HFF-Myc (cell line): ENCODE results near the gene CHMP6.
A peak's percentile ranks its signal among the peaks of the same experiment; 100 is the strongest.

ENCODE experiments used
- DNase-seq: peaks from one replicate; pipeline ENCODE4 v3.0.0-alpha.2; 2011; ENCODE audit warnings: low read depth; ENCODE audit errors: extremely low read depth
- H3K4me3 ChIP-seq: replicated peaks from 2 replicates; pipeline ENCODE4 v1.5.1; 2011; ENCODE audit warnings: low read depth, mild to moderate bottlenecking, control low read depth, low read length
- CTCF ChIP-seq: IDR thresholded peaks from 2 replicates; pipeline ENCODE4 v1.5.1; 2012; ENCODE audit warnings: mild to moderate bottlenecking, low read depth, low read length, control low read depth; ENCODE audit errors: missing control alignments

The CHMP6 gene

DNA sequence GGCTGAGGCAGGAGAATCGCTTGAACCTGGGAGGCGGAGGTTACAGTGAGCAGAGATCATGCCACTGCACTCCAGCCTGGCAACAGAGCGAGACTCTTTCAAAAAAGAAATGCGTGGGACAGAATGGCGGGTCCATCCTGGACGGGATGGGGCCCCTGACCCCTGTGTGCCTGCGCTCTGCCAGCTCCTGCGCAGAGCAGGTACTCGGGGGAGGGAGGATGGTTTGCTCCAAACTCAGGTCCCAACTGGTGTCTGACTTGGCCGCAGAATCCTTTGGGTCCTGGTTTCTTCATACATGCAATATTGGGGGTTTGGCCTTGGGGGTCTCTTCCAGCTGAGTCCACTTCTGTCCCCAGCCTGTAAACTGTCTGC is 10.4 kb downstream of the CHMP6 start:
- DNase-seq = no peak
- H3K4me3 ChIP-seq = no peak overlapping the region

GRCh38 chr17:81002409-81003361 is 11.0 kb downstream of the CHMP6 start:
- peak; percentile 43 for DNase-seq
- no peak for TF ChIP-seq CTCF

More for the DNA sequence above, 10.4 kb downstream of the CHMP6 start:
- TF ChIP-seq CTCF = no peak

DNA sequence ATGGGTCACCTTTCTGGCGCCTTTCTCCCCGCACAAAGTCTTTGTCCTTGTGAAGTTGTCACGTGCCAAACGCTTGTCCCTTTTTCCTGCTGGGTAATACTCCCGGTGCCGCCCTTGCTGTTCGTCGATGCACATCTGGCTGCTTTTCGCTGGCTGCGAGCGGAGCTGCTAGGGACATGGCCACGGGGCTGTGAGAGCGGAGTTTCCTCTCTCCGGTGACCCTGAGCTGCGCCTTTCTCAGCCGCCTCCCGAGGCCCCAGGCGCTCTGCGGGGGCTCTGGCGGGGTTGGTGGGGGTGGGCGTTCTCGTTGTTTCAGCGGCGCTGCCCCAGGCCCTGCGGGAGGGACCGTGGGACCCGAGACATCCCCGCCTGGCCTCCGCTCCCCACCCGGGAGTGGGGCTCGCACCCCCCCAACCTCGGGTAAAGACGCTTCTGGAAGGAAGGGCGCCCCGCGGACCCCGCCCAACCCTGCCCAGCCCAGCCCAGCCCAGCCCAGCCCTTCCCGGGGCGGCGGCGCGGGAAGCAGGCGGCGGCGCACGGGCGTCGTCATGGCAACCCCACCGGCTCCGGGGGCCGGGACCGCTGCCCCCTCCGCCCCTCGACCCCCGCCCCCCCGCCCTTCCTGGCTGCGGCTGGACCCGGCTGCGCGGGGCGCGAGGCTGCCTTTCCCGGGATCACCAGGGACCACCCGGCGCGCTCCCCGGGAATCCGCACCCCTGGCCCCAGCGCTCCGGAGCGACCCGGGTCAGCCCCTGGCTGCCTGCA is 12.3 kb downstream of the CHMP6 start:
- no peak for TF ChIP-seq CTCF
- H3K4me3 ChIP-seq = no peak overlapping the region
- DNase-seq = no peak

More at GRCh38 chr17:81002409-81003361, 11.0 kb downstream of the CHMP6 start:
- no peak overlapping the region for H3K4me3 ChIP-seq

DNA sequence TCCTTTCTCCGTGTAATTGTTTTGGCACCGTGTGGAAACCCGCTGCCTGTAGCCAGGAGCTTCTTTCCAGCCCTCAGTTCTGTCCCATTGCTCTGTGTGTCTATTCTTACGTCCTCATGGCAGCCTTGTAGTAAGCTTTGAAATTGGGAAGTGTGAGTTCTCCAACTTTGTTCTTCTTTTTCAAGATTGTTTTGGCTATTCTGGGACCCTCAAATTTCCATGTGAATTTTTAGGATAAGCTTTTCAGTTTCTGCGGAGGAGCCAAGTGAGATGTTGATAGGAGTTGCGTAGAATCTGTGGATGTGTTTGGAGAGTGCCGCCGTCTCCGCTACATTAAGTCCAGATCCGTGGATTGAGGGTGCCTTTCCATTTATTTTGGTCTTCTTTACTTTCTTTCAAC is 15.2 kb downstream of the CHMP6 start:
- no peak for DNase-seq
- H3K4me3 ChIP-seq = no peak overlapping the region
- TF ChIP-seq CTCF = no peak

DNA sequence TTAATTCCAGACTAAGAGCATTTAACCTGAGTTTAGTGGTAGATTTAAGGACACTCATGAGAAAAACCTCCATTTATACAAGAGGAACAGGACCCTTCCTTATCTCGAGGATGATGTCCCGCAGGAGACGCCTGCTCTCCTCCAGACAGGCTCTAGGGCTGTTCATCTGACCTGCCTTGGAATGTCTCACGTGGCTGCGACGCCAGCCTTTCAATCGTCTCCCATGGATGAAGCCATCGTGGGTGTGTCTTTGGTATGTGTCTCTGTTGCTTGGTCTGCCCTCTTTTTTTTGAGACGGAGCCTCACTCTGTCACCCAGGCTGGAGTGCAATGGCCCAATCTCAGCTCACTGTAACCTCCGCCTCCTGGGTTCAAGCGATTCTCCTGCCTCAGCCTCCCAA is 16.5 kb downstream of the CHMP6 start:
- no peak for DNase-seq

GRCh38 chr17:81009136-81009535 is 17.5 kb downstream of the CHMP6 start:
- no peak overlapping the region for H3K4me3 ChIP-seq
- no peak for TF ChIP-seq CTCF
- no peak for DNase-seq

More for the DNA sequence above, 16.5 kb downstream of the CHMP6 start:
- no peak for TF ChIP-seq CTCF
- H3K4me3 ChIP-seq = no peak overlapping the region
